A549 (cell line): ENCODE results near the gene KIF9. TPM values are rescaled to one million over a fixed set of nuclear protein-coding genes. Genes with fewer than 3 reads are reported as not detected.
"Not testable (repeated sequence)": the region's sequence is repeated elsewhere in the genome, so short reads cannot be mapped to it uniquely, and the experiment has no call there.

Source experiments
- ATAC-seq, 2 experiments: fragments of 200-7000 bp in 1 of 2; fragments of >200 bp in 1 of 2; cut with Nextera tagmentation in 1 of 2; cut with Tn5 transposase in 1 of 2; 3 replicates each; pipeline versions ENCODE4 v1.8.0 to v1.9.1; 2018 to 2020; ENCODE audit warnings: mild to moderate bottlenecking in 1 of 2, moderate library complexity in 1 of 2
- CTCF ChIA-PET: fragments of 300-600 bp; sonication (Branson Sonifier 250); formaldehyde crosslinking; extraction: SDS; loops from one replicate; lab custom pipeline; 2021; ENCODE audit warnings: antibody characterized with exemption, inconsistent platforms; lab: Yijun Ruan, JAX
- POLR2A ChIA-PET: fragments of 350-600 bp; formaldehyde crosslinking; extraction: SDS; loops from one replicate; lab custom pipeline; 2021; ENCODE audit warnings: antibody characterized with exemption, inconsistent platforms; lab: Yijun Ruan, JAX
- DNase-seq, 2 experiments: peaks; one replicate each; pipeline versions ENCODE4 v3.0.0 to v3.0.0-alpha.2; 2011 to 2016; ENCODE audit warnings: low read depth in 1 of 2, low spot score in 1 of 2
- FAIRE-seq: peaks from 2 replicates; lab custom pipeline; 2011; peaks lifted over from hg19 to GRCh38; lab: Jason Lieb, UNC
- H3K27ac ChIP-seq, 2 experiments: fragments of >200 bp; sonication (Bioruptor Twin); formaldehyde crosslinking; 3 replicates each; pipeline ENCODE4 v1.5.1; 2016 to 2017
- H3K4me1 ChIP-seq: fragments of >200 bp; sonication (Bioruptor Twin); formaldehyde crosslinking; 3 replicates; pipeline ENCODE4 v1.6.1; 2016
- H3K4me2 ChIP-seq: fragments of >200 bp; sonication (Bioruptor Twin); formaldehyde crosslinking; 3 replicates; pipeline ENCODE4 v1.6.1; 2016
- H3K4me3 ChIP-seq: fragments of >200 bp; sonication (Bioruptor Twin); formaldehyde crosslinking; 3 replicates; pipeline ENCODE4 v1.5.1; 2016
- H3K9me3 ChIP-seq: fragments of >200 bp; sonication (Bioruptor Twin); formaldehyde crosslinking; 3 replicates; pipeline ENCODE4 v1.6.1; 2016
- BHLHE40 ChIP-seq: IDR thresholded peaks from 2 replicates; pipeline ENCODE4 v1.6.1; 2012; ENCODE audit warnings: low read depth, low read length, inconsistent platforms
- ELK1 ChIP-seq: fragments of 150-350 bp; IDR thresholded peaks from 2 replicates; pipeline ENCODE4 v1.6.1; 2014; ENCODE audit warnings: low read depth, mild to moderate bottlenecking, low read length
- HES2 ChIP-seq: fragments of >200 bp; sonication (Bioruptor Twin); formaldehyde crosslinking; IDR thresholded peaks from 2 replicates; pipeline ENCODE4 v1.6.1; 2016
- JUN ChIP-seq, 2 experiments: fragments of >200 bp; sonication (Bioruptor Twin); formaldehyde crosslinking; IDR thresholded peaks; 2 replicates in 1 of 2; 3 replicates in 1 of 2; pipeline ENCODE4 v1.6.1; 2016 to 2017
- NFE2L2 ChIP-seq: fragments of 150-350 bp; conservative IDR thresholded peaks from 2 replicates; pipeline ENCODE4 v1.6.1; 2014; ENCODE audit warnings: low read length
- POLR2A ChIP-seq: IDR thresholded peaks from 2 replicates; pipeline ENCODE4 v1.6.1; 2012; ENCODE audit warnings: mild to moderate bottlenecking, low read length
- RAD21 ChIP-seq, 2 experiments: fragments of >200 bp in 1 of 2; sonication (Bioruptor Twin) in 1 of 2; formaldehyde crosslinking in 1 of 2; IDR thresholded peaks in 1 of 2; conservative IDR thresholded peaks in 1 of 2; 2 replicates in 1 of 2; 3 replicates in 1 of 2; pipeline ENCODE4 v1.6.1; 2012 to 2018; ENCODE audit warnings: inconsistent platforms in 1 of 2
- RARB ChIP-seq: fragments of 250-450 bp; sonication (Bioruptor Pico); IDR thresholded peaks from 2 replicates; pipeline ENCODE4 v1.8.0; 2021; ENCODE audit warnings: mild to moderate bottlenecking, moderate library complexity
- RCOR1 ChIP-seq: fragments of 150-350 bp; IDR thresholded peaks from 2 replicates; pipeline ENCODE4 v1.6.1; 2014; ENCODE audit warnings: antibody characterized with exemption, low read length, low read depth
- SREBF2 ChIP-seq: fragments of 450-650 bp; IDR thresholded peaks from 2 replicates; pipeline ENCODE4 v1.6.1; 2014; ENCODE audit warnings: mild to moderate bottlenecking, moderate library complexity
- TFCP2L1 ChIP-seq: fragments of 250-450 bp; sonication (Bioruptor Pico); IDR thresholded peaks from 2 replicates; pipeline ENCODE4 v1.5.0; 2021; ENCODE audit warnings: mild to moderate bottlenecking
- ZFP36 ChIP-seq: fragments of 450-650 bp; IDR thresholded peaks from 2 replicates; pipeline ENCODE4 v1.6.1; 2014; ENCODE audit warnings: borderline replicate concordance; ENCODE audit not compliant: partially characterized antibody
- ZNF302 ChIP-seq: fragments of 250-450 bp; sonication (Bioruptor Pico); IDR thresholded peaks from 2 replicates; pipeline ENCODE4 v1.9.0; 2021; ENCODE audit warnings: inconsistent platforms, mild to moderate bottlenecking, moderate library complexity
- ZSCAN20 ChIP-seq: fragments of 250-450 bp; sonication (Bioruptor Pico); IDR thresholded peaks from 2 replicates; pipeline ENCODE4 v1.8.0; 2022; ENCODE audit warnings: mild to moderate bottlenecking, moderate library complexity
- WGBS: methylation state at CpG from one replicate; pipeline ENCODE4 v1.1.6; 2017; ENCODE audit errors: missing lambda C conversion rate; 5-methylcytosine and 5-hydroxymethylcytosine counted together
- polyA plus RNA-seq, 4 experiments: library from polyadenylated mRNA; depleted of rRNA in 3 of 4; stranded (reverse); fragments of >200 nt; fragmentation: RNase III in 1 of 4; extraction: RNeasy Plus Mini Kit Qiagen cat#74134 plus additional on column Dnase treatment in 1 of 4; gene quantifications; 2 replicates in 3 of 4; 3 replicates in 1 of 4; pipeline ENCODE4 v1.2.3, GENCODE V29; 2011 to 2017
- TF ChIP-seq, protein P1 (sequence below): fragments of 250-450 bp; sonication (Bioruptor Pico); IDR thresholded peaks from 2 replicates; pipeline ENCODE4 v1.5.0; 2020; ENCODE audit warnings: low read depth, mild to moderate bottlenecking, moderate library complexity
- TF ChIP-seq, protein P2 (sequence below): IDR thresholded peaks from 2 replicates; pipeline ENCODE4 v1.6.1; 2012; ENCODE audit warnings: low read depth, borderline replicate concordance
- TF ChIP-seq, protein P3 (sequence below): fragments of >200 bp; sonication (Bioruptor Twin); formaldehyde crosslinking; IDR thresholded peaks from 3 replicates; pipeline ENCODE4 v1.6.1; 2016

The KIF9 gene
- polyA plus RNA-seq, 2 of the 4 experiments (the other 2 are of a cell fraction), result 12.6 to 15.5 TPM

GRCh38 chr3:47294392-47294791 lies 11.8 kb upstream of the KIF9 start:
- ATAC-seq (no peak), DNase-seq (no peak), FAIRE-seq (no peak)
- Histone ChIP-seq H3K27ac (no peak overlapping the region), H3K4me1 (no peaks in the 10 kb centered on the region), H3K4me3 (no peak overlapping the region), H3K9me3 (no peaks in the 10 kb centered on the region), H3K4me2 (no peak overlapping the region)
- ChIA-PET CTCF (interaction anchor here (1.2 to 1.6 kb wide), 2 partner anchors 20 to 36 kb away, joined by 3 to 5 read pairs; no protein-coding TSS in a partner anchor), POLR2A (no interaction called here)
- TF ChIP-seq ZNF302 (CRISPR knock-in tag), result no peak
- no peak for TF ChIP-seq RCOR1
- no peak for TF ChIP-seq HES2
- TF ChIP-seq, protein P1, sequence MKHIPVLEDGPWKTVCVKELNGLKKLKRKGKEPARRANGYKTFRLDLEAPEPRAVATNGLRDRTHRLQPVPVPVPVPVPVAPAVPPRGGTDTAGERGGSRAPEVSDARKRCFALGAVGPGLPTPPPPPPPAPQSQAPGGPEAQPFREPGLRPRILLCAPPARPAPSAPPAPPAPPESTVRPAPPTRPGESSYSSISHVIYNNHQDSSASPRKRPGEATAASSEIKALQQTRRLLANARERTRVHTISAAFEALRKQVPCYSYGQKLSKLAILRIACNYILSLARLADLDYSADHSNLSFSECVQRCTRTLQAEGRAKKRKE (CRISPR knock-in tag), result no peak
- TF ChIP-seq RAD21 (conservative IDR thresholded peaks at IDR 0.05 in 1 of 2, IDR thresholded peaks at IDR 0.05 in 1 of 2), result no peak
- TF ChIP-seq POLR2A, result no peak
- TF ChIP-seq ZSCAN20 (CRISPR knock-in tag), result no peak
- no peak for TF ChIP-seq ELK1
- no peak for TF ChIP-seq RARB (CRISPR knock-in tag)
- TF ChIP-seq, protein P2, sequence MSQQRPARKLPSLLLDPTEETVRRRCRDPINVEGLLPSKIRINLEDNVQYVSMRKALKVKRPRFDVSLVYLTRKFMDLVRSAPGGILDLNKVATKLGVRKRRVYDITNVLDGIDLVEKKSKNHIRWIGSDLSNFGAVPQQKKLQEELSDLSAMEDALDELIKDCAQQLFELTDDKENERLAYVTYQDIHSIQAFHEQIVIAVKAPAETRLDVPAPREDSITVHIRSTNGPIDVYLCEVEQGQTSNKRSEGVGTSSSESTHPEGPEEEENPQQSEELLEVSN, result no peak
- no peak for TF ChIP-seq NFE2L2
- TF ChIP-seq BHLHE40, result no peak
- no peak for TF ChIP-seq TFCP2L1 (CRISPR knock-in tag)
- TF ChIP-seq JUN (IDR thresholded peaks at IDR 0.05), result no peak
- TF ChIP-seq ZFP36, result no peak
- 77% methylated on average over 3 of the region's 3 CpGs for WGBS

GRCh38 chr3:47293822-47294221 lies 11.2 kb upstream of the KIF9 start:
- ChIA-PET POLR2A (no interaction called here), CTCF (interaction anchor here (0.6 to 1.6 kb wide), 6 partner anchors 17 to 112 kb away, joined by 3 to 5 read pairs (median 3); no protein-coding TSS in a partner anchor)
- Histone ChIP-seq H3K4me2 (no peak overlapping the region), H3K27ac (no peak overlapping the region), H3K4me1 (no peaks in the 10 kb centered on the region), H3K4me3 (no peak overlapping the region), H3K9me3 (no peaks in the 10 kb centered on the region)
- TF ChIP-seq ZSCAN20 (CRISPR knock-in tag) (no peak), SREBF2 (no peak)
- TF ChIP-seq, protein P3, sequence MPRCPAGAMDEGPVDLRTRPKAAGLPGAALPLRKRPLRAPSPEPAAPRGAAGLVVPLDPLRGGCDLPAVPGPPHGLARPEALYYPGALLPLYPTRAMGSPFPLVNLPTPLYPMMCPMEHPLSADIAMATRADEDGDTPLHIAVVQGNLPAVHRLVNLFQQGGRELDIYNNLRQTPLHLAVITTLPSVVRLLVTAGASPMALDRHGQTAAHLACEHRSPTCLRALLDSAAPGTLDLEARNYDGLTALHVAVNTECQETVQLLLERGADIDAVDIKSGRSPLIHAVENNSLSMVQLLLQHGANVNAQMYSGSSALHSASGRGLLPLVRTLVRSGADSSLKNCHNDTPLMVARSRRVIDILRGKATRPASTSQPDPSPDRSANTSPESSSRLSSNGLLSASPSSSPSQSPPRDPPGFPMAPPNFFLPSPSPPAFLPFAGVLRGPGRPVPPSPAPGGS, result no peak
- 75% methylated on average over 2 of the region's 2 CpGs for WGBS
- no peak for ATAC-seq
- FAIRE-seq, result no peak
- DNase-seq, result no peak

DNA sequence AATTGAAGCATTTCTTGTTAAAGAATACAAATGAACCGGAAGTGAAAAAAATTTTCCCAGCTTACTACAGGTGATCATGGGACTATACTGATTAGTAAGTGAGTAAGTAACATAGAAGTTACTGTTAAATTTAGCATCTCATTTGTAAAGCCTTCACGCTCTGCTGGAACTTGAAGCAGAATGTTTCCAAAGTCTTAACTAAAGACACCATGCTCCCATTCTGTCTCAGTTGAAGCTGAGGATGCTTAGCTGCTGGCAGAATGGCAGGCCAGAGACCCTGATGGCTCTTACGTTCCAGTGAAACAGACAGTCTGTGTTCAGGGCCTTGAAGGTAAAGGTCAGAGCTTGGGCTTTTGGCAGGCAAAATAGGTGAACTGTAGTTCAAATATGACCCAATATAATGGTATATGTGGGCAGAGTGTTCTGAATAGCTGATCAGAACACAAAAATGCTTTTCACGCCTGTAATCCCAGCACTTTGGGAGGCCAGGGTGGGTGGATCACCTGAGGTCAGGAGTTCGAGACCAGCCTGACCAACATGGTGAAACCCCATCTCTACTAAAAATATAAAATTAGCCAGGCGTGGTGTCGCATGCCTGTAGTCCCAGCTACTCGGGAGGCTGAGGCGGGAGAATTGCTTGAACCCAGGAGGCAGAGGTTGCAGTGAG lies 9.3 kb upstream of the KIF9 start:
- H3K4me3 ChIP-seq, H3K27ac ChIP-seq, POLR2A ChIA-PET, H3K4me1 ChIP-seq, FAIRE-seq, ATAC-seq, H3K9me3 ChIP-seq, DNase-seq, H3K4me2 ChIP-seq: not testable (repeated sequence)
- CTCF ChIA-PET, result interaction anchor here (0.6 to 1.0 kb wide), 2 partner anchors 286 to 425 kb away, joined by 3 read pairs; no protein-coding TSS in a partner anchor
- WGBS, result 91% methylated on average over 9 of the region's 9 CpGs
